Breast epithelium (tissue), 4 donors: Measurements from ENCODE around the gene PTPRF. TPM values are rescaled to one million over a fixed set of nuclear protein-coding genes. Genes with fewer than 3 reads are reported as not detected.

Experiments
- DNase-seq, 2 donors: peaks; one replicate each; pipeline ENCODE4 v3.0.0-alpha.2; 2019; ENCODE audit warnings: low spot score in 2 of 2
- H3K27ac ChIP-seq, 2 donors: fragments of 200-600 bp; sonication (generic) in 1 of 2; one replicate each; pipeline ENCODE4 v1.5.1; 2016 to 2019; ENCODE audit warnings: mild to moderate bottlenecking in 1 of 2
- H3K27me3 ChIP-seq, 2 donors: fragments of 200-600 bp; sonication (generic) in 1 of 2; one replicate each; pipeline versions ENCODE4 v1.5.1 to v1.6.0; 2017 to 2019; ENCODE audit warnings: control low read depth in 1 of 2, mild to moderate bottlenecking in 1 of 2
- H3K36me3 ChIP-seq: fragments of 200-600 bp; one replicate; pipeline ENCODE4 v1.5.1; 2019
- H3K4me1 ChIP-seq, 2 donors: fragments of 200-600 bp; sonication (generic); one replicate each; pipeline ENCODE4 v1.5.1; 2016 to 2019; ENCODE audit warnings: control low read depth in 1 of 2
- H3K4me3 ChIP-seq, 3 donors: fragments of 200-600 bp; sonication (generic); 1 replicate in 2 of 3; 2 replicates in 1 of 3; pipeline ENCODE4 v1.5.1; 2016 to 2019; ENCODE audit warnings: mild to moderate bottlenecking in 3 of 3, moderate library complexity in 2 of 3
- H3K9me3 ChIP-seq, 2 donors: fragments of 200-600 bp; sonication (generic) in 1 of 2; one replicate each; pipeline ENCODE4 v1.5.1; 2016 to 2019; ENCODE audit warnings: control low read depth in 1 of 2
- CTCF ChIP-seq, 3 donors: fragments of 450-650 bp; IDR thresholded peaks; one replicate each; pipeline ENCODE4 v1.5.1; 2016 to 2017; ENCODE audit warnings: antibody characterized with exemption in 3 of 3, mild to moderate bottlenecking in 3 of 3, moderate library complexity in 3 of 3
- POLR2A ChIP-seq: fragments of 450-650 bp; IDR thresholded peaks from one replicate; pipeline ENCODE4 v1.6.1; 2016; ENCODE audit warnings: antibody characterized with exemption, mild to moderate bottlenecking, moderate library complexity
- POLR2AphosphoS5 ChIP-seq, 3 donors: sonication (generic); formaldehyde crosslinking; IDR thresholded peaks; one replicate each; pipeline ENCODE4 v1.6.1; 2017; ENCODE audit warnings: antibody characterized with exemption in 3 of 3
- intact Hi-C: fragments of 100-400 bp; cut with DNase I; formaldehyde crosslinking; loops from one replicate; pipeline ENCODE4 v1.15.1; 2023; ENCODE audit warnings: low total_unique reads
- total RNA-seq, 3 donors: library from RNA; depleted of rRNA; stranded (reverse); fragments of >200 nt; gene quantifications; one replicate each; pipeline ENCODE4 v1.1.0, GENCODE V29; 2016

The PTPRF gene
- total RNA-seq, 3 donors from 2014 or later = 109 to 149 (median 116) TPM

- Histone ChIP-seq H3K27me3 (no peaks in the 10 kb centered on the region), H3K9me3 (no peaks in the 10 kb centered on the region), H3K4me1 (peaks cover 12 to 52% of the 10 kb centered on the region in 2 donors), H3K4me3 (peak overlapping the region in 2 of 3 donors; percentile 15 to 38), H3K27ac (peak overlapping the region; percentile 73 to 75), H3K36me3 (no peaks in the 10 kb centered on the region)
- TF ChIP-seq CTCF (IDR thresholded peaks at IDR 0.05) (no peak), POLR2AphosphoS5 (IDR thresholded peaks at IDR 0.05) (no peak), POLR2A (no peak)
- intact Hi-C loops = loop anchor here (10.0 kb wide), 1 partner anchor 438 kb away; the partner anchor contains the start of genes ATP6V0B, B4GALT2 and DPH2
- no peak for DNase-seq
Observed at GRCh38 chr1:43536864-43537358, 6.2 kb downstream of the PTPRF start.

- TF ChIP-seq POLR2AphosphoS5 (IDR thresholded peaks at IDR 0.05) (peak in 2 of 3 donors; percentile 40 to 43), CTCF (IDR thresholded peaks at IDR 0.05) (no peak), POLR2A (no peak)
- H3K27me3 ChIP-seq = no peaks in the 10 kb centered on the region
- H3K4me1 ChIP-seq = peaks cover 14 to 56% of the 10 kb centered on the region in 2 donors
- H3K9me3 ChIP-seq = no peaks in the 10 kb centered on the region
- H3K36me3 ChIP-seq = no peaks in the 10 kb centered on the region
- intact Hi-C loops = loop anchor here (10.0 kb wide), 1 partner anchor 437 kb away; the partner anchor contains the start of genes ATP6V0B, B4GALT2 and DPH2
- DNase-seq = peak; percentile 77 to 85
- peak overlapping the region; percentile 73 to 75 for H3K27ac ChIP-seq
- H3K4me3 ChIP-seq = no peak overlapping the region
Observed at GRCh38 chr1:43537423-43538142, 6.9 kb downstream of the PTPRF start.

GRCh38 chr1:43538143-43538487 is 7.4 kb downstream of the PTPRF start:
- H3K4me3 ChIP-seq = no peak overlapping the region
- TF ChIP-seq POLR2AphosphoS5 (IDR thresholded peaks at IDR 0.05) (no peak), CTCF (IDR thresholded peaks at IDR 0.05) (no peak), POLR2A (no peak)
- no peaks in the 10 kb centered on the region for H3K9me3 ChIP-seq
- peak overlapping the region; percentile 73 to 75 for H3K27ac ChIP-seq
- peaks cover 15 to 62% of the 10 kb centered on the region in 2 donors for H3K4me1 ChIP-seq
- DNase-seq = no peak
- intact Hi-C loops = loop anchor here (10.0 kb wide), 1 partner anchor 437 kb away; the partner anchor contains the start of genes ATP6V0B, B4GALT2 and DPH2
- no peaks in the 10 kb centered on the region for H3K27me3 ChIP-seq
- no peaks in the 10 kb centered on the region for H3K36me3 ChIP-seq

DNA sequence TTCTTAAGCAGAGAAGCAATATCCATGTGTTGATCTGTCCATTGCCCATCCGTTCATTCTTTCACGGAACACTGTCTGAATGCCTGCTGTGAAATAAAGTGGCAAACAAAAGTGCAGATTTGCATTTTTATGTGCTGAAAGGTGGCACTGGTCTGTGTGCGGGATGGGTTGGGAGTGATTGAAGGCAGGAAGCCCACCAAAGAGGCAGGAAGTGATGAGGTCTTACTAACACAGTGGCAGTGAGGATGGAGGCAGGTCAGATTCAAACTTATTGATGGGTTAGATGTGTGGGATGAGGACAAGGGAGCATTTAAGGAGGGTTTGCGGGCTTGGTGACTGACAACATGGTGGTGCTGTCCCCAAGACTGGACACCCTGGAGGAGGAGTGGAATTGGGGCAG is 8.3 kb downstream of the PTPRF start:
- Histone ChIP-seq H3K4me3 (no peak overlapping the region), H3K27ac (peak overlapping the region; percentile 91 to 92), H3K4me1 (peaks cover 15 to 57% of the 10 kb centered on the region in 2 donors), H3K9me3 (no peaks in the 10 kb centered on the region), H3K36me3 (no peaks in the 10 kb centered on the region), H3K27me3 (no peaks in the 10 kb centered on the region)
- intact Hi-C loops = loop anchor here (10.0 kb wide), 1 partner anchor 436 kb away; the partner anchor contains the start of genes ATP6V0B, B4GALT2 and DPH2
- no peak for DNase-seq
- TF ChIP-seq POLR2AphosphoS5 (IDR thresholded peaks at IDR 0.05) (no peak), POLR2A (no peak), CTCF (IDR thresholded peaks at IDR 0.05) (no peak)
